HFFc6 (cell line): ENCODE results near the gene RAB9A. TPM values are rescaled to one million over a fixed set of nuclear protein-coding genes. Genes with fewer than 3 reads are reported as not detected.
"Not testable (repeated sequence)": the region's sequence is repeated elsewhere in the genome, so short reads cannot be mapped to it uniquely, and the experiment has no call there.

Experiments
- DNase-seq: peaks from one replicate; pipeline ENCODE4 v3.0.0-alpha.2; 2018
- H3K27ac Mint-ChIP-seq: 2 replicates; pipeline ENCODE4 v1.8.0; 2020; ENCODE audit warnings: mild to moderate bottlenecking, mixed read lengths
- H3K27me3 Mint-ChIP-seq: 2 replicates; pipeline ENCODE4 v1.8.0; 2021; ENCODE audit warnings: mild to moderate bottlenecking, moderate library complexity, mixed read lengths; ENCODE audit not compliant: insufficient read depth
- H3K36me3 Mint-ChIP-seq: 2 replicates; pipeline ENCODE4 v1.8.0; 2021; ENCODE audit warnings: low read depth, mixed read lengths
- H3K4me1 Mint-ChIP-seq: 2 replicates; pipeline ENCODE4 v1.8.0; 2020; ENCODE audit warnings: low read depth, mixed read lengths
- H3K4me3 Mint-ChIP-seq: 2 replicates; pipeline ENCODE4 v1.8.0; 2020; ENCODE audit warnings: mild to moderate bottlenecking, moderate library complexity, mixed read lengths
- H3K9me3 Mint-ChIP-seq: 2 replicates; pipeline ENCODE4 v1.8.0; 2020; ENCODE audit warnings: mild to moderate bottlenecking, mixed read lengths
- CTCF ChIP-seq: fragments of 200-600 bp; sonication (generic); IDR thresholded peaks from 2 replicates; pipeline ENCODE4 v1.5.0; 2021; ENCODE audit warnings: antibody characterized with exemption, mild to moderate bottlenecking
- total RNA-seq, 6 experiments: library from RNA; stranded (reverse); fragmentation: NEBNext Ultra II Directional; extraction: Animal tissue kit (Norgen Biotek cat#: 25700); gene quantifications; 2 replicates in 1 of 6; 3 replicates in 5 of 6; pipeline ENCODE4 v1.2.3, GENCODE V29; 2021

Gene RAB9A
- total RNA-seq, 6 experiments from 2014 or later: 13.5 to 18.3 (median 15.1) TPM

GRCh38 chrX:13721819-13722519 is 33.0 kb downstream of the RAB9A start:
- peak overlapping the region; percentile 36 for H3K27ac Mint-ChIP-seq
- peak overlapping the region; percentile 11; the same call in 1 of the 2 replicates for H3K4me3 Mint-ChIP-seq
- no peak for TF ChIP-seq CTCF
- H3K4me1 Mint-ChIP-seq: peaks cover 20% of the 10 kb centered on the region
- DNase-seq: no peak
- no peaks in the 10 kb centered on the region for H3K9me3 Mint-ChIP-seq
- no peaks in the 10 kb centered on the region for H3K27me3 Mint-ChIP-seq
- peaks cover 35% of the 10 kb centered on the region for H3K36me3 Mint-ChIP-seq

GRCh38 chrX:13724878-13725277 is 36.0 kb downstream of the RAB9A start:
- H3K36me3 Mint-ChIP-seq: peaks cover 51% of the 10 kb centered on the region
- H3K27ac Mint-ChIP-seq, H3K4me3 Mint-ChIP-seq: not testable (repeated sequence)

GRCh38 chrX:13726583-13726982 is 37.7 kb downstream of the RAB9A start:
- not testable (repeated sequence) for H3K27ac Mint-ChIP-seq, DNase-seq, H3K27me3 Mint-ChIP-seq, H3K9me3 Mint-ChIP-seq, H3K4me3 Mint-ChIP-seq
- peaks cover 14% of the 10 kb centered on the region for H3K4me1 Mint-ChIP-seq
- H3K36me3 Mint-ChIP-seq: peaks cover 54% of the 10 kb centered on the region

More at GRCh38 chrX:13724878-13725277, 36.0 kb downstream of the RAB9A start:
- not testable (repeated sequence) for DNase-seq, H3K27me3 Mint-ChIP-seq, H3K9me3 Mint-ChIP-seq
- H3K4me1 Mint-ChIP-seq: peaks cover 18% of the 10 kb centered on the region

GRCh38 chrX:13730523-13730922 is 41.6 kb downstream of the RAB9A start:
- H3K4me3 Mint-ChIP-seq, H3K27ac Mint-ChIP-seq, H3K27me3 Mint-ChIP-seq, DNase-seq, H3K9me3 Mint-ChIP-seq: not testable (repeated sequence)
- peaks cover 25% of the 10 kb centered on the region for H3K4me1 Mint-ChIP-seq
- H3K36me3 Mint-ChIP-seq: peaks cover 50% of the 10 kb centered on the region

GRCh38 chrX:13732246-13733067 is 43.5 kb downstream of the RAB9A start:
- H3K27me3 Mint-ChIP-seq: no peaks in the 10 kb centered on the region
- DNase-seq: no peak
- H3K27ac Mint-ChIP-seq: peak overlapping the region; percentile 59
- H3K9me3 Mint-ChIP-seq: peaks cover 4% of the 10 kb centered on the region; the same call in 1 of the 2 replicates
- no peak for TF ChIP-seq CTCF
- H3K4me3 Mint-ChIP-seq: peak overlapping the region; percentile 91
- peaks cover 32% of the 10 kb centered on the region for H3K36me3 Mint-ChIP-seq
- peaks cover 33% of the 10 kb centered on the region for H3K4me1 Mint-ChIP-seq

- no peak for TF ChIP-seq CTCF
- H3K36me3 Mint-ChIP-seq: peaks cover 21% of the 10 kb centered on the region; the same call in 1 of the 2 replicates
- no peak for DNase-seq
- H3K27ac Mint-ChIP-seq: peak overlapping the region; percentile 79
- peaks cover 31% of the 10 kb centered on the region for H3K4me1 Mint-ChIP-seq
- peaks cover 4% of the 10 kb centered on the region; the same call in 1 of the 2 replicates for H3K9me3 Mint-ChIP-seq
- peak overlapping the region; percentile 91 for H3K4me3 Mint-ChIP-seq
- H3K27me3 Mint-ChIP-seq: no peaks in the 10 kb centered on the region
These were observed 44.6 kb downstream of the RAB9A start for GRCh38 chrX:13733506-13733905.
